Neuronal stem cell (in vitro differentiated cells): ENCODE results near the gene TMTC2.

Experiments used
- DNase-seq: peaks from one replicate; pipeline ENCODE4 v3.0.0-alpha.2; 2013; ENCODE audit warnings: low spot score
- H2AFZ ChIP-seq: one replicate; pipeline ENCODE4 v1.6.1; 2013; ENCODE audit warnings: mild to moderate bottlenecking, low read length, inconsistent platforms
- H2AK5ac ChIP-seq: 2 replicates; pipeline ENCODE4 v1.6.1; 2013; ENCODE audit warnings: low read depth, mild to moderate bottlenecking, inconsistent platforms, low read length, moderate library complexity, mixed read lengths
- H2BK120ac ChIP-seq: 2 replicates; pipeline ENCODE4 v1.6.1; 2013; ENCODE audit warnings: low read depth, mild to moderate bottlenecking, inconsistent platforms, low read length, moderate library complexity, mixed read lengths
- H2BK12ac ChIP-seq: one replicate; pipeline ENCODE4 v1.6.1; 2013; ENCODE audit warnings: low read length, inconsistent platforms
- H2BK15ac ChIP-seq: 2 replicates; pipeline ENCODE4 v1.6.1; 2013; ENCODE audit warnings: mild to moderate bottlenecking, low read length, inconsistent platforms, mixed read lengths
- H2BK5ac ChIP-seq: one replicate; pipeline ENCODE4 v1.6.1; 2013; ENCODE audit warnings: inconsistent platforms, mild to moderate bottlenecking, low read length, moderate library complexity
- H3K14ac ChIP-seq: one replicate; pipeline ENCODE4 v1.6.1; 2013; ENCODE audit warnings: low read length, inconsistent platforms
- H3K18ac ChIP-seq: 2 replicates; pipeline ENCODE4 v1.6.1; 2013; ENCODE audit warnings: low read length, inconsistent platforms
- H3K23ac ChIP-seq: 2 replicates; pipeline ENCODE4 v1.6.1; 2013; ENCODE audit warnings: low read depth, mild to moderate bottlenecking, mixed read lengths, low read length, inconsistent platforms; ENCODE audit not compliant: poor library complexity
- H3K27ac ChIP-seq: replicated peaks from 3 replicates; pipeline ENCODE4 v1.5.1; 2013; ENCODE audit warnings: low read length, inconsistent platforms
- H3K27me3 ChIP-seq, 3 experiments: 2 replicates each; pipeline ENCODE4 v1.6.1; 2013; ENCODE audit warnings: low read length in 3 of 3, mild to moderate bottlenecking in 2 of 3, inconsistent platforms in 1 of 3, low read depth in 1 of 3, mixed read lengths in 1 of 3, moderate library complexity in 1 of 3; ENCODE audit not compliant: control insufficient read depth in 3 of 3, insufficient read depth in 3 of 3
- H3K36me3 ChIP-seq, 2 donors: replicated peaks in 1 of 2; 2 replicates each; pipeline ENCODE4 v1.6.1; 2013; ENCODE audit warnings: low read length in 2 of 2; ENCODE audit not compliant: control insufficient read depth in 2 of 2, insufficient read depth in 2 of 2
- H3K4ac ChIP-seq: 2 replicates; pipeline ENCODE4 v1.6.1; 2013; ENCODE audit warnings: inconsistent platforms, mild to moderate bottlenecking, low read length, moderate library complexity
- H3K4me1 ChIP-seq, 2 donors: 1 replicate in 1 of 2; 2 replicates in 1 of 2; pipeline ENCODE4 v1.6.1; 2013; ENCODE audit warnings: low read length in 2 of 2, low read depth in 1 of 2; ENCODE audit not compliant: control insufficient read depth in 2 of 2, insufficient read depth in 1 of 2
- H3K4me2 ChIP-seq: one replicate; pipeline ENCODE4 v1.6.1; 2013; ENCODE audit warnings: mild to moderate bottlenecking, low read length, inconsistent platforms; ENCODE audit not compliant: insufficient read depth, poor library complexity, severe bottlenecking
- H3K4me3 ChIP-seq, 2 donors: 2 replicates each; pipeline ENCODE4 v1.5.1; 2013; ENCODE audit warnings: low read length in 2 of 2, mild to moderate bottlenecking in 2 of 2, inconsistent platforms in 1 of 2, moderate library complexity in 1 of 2
- H3K79me1 ChIP-seq: one replicate; pipeline ENCODE4 v1.6.1; 2013; ENCODE audit warnings: low read depth, mild to moderate bottlenecking, inconsistent platforms, low read length, moderate library complexity
- H3K9ac ChIP-seq: one replicate; pipeline ENCODE4 v1.6.1; 2013; ENCODE audit warnings: mild to moderate bottlenecking, low read depth, low read length, inconsistent platforms; ENCODE audit not compliant: poor library complexity
- H3K9me3 ChIP-seq, 2 donors: replicated peaks in 1 of 2; 2 replicates each; pipeline versions ENCODE3 to v1.6.1; 2013; ENCODE audit warnings: low read length in 2 of 2, mild to moderate bottlenecking in 2 of 2, inconsistent platforms in 1 of 2, low read depth in 1 of 2, mixed read lengths in 1 of 2, moderate library complexity in 1 of 2; ENCODE audit not compliant: control insufficient read depth in 2 of 2, insufficient read depth in 1 of 2
- H4K8ac ChIP-seq: one replicate; pipeline ENCODE4 v1.6.1; 2013; ENCODE audit warnings: low read depth, mild to moderate bottlenecking, inconsistent platforms, low read length, moderate library complexity
- H4K91ac ChIP-seq: one replicate; pipeline ENCODE4 v1.6.1; 2013; ENCODE audit warnings: low read length, low read depth, mild to moderate bottlenecking, inconsistent platforms; ENCODE audit not compliant: poor library complexity
- WGBS, 2 donors: extraction: QIAGEN DNeasy Blood & Tissue Kit; methylation state at CpG; one replicate each; pipeline ENCODE4 v1.1.7; 2013; ENCODE audit warnings: missing lambda C conversion rate in 2 of 2, mixed read lengths in 1 of 2; ENCODE audit not compliant: insufficient read length in 2 of 2, insufficient replicate concordance in 1 of 2; ENCODE audit errors: extremely low coverage in 2 of 2; 5-methylcytosine and 5-hydroxymethylcytosine counted together

TMTC2 gene

DNA sequence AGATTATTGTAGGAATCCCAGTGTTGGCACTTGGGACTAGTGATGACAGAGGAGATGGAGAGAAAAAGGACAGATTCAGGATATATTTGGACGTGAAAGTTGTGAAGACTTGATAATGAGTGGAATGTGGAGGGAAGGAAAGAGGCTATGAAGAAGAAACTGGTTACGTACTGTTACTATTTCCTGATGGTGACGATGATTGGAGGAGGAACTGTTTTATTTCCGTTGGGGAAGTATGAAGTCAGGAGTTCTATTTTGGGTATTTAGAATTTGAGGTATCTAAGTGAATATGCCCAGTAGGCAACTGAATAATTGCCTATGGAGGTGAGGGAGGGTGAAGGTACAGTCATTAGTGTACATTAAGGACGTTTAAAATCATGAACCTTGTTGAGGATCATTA is 207.2 kb downstream of the TMTC2 start:
- Histone ChIP-seq H3K27me3 (no peaks in the 10 kb centered on the region), H3K36me3 (peaks cover 0 to 31% of the 10 kb centered on the region in 2 donors), H3K23ac (no peak overlapping the region), H2BK12ac (no peak overlapping the region), H3K79me1 (no peaks in the 10 kb centered on the region), H3K9me3 (no peaks in the 10 kb centered on the region), H3K18ac (no peak overlapping the region), H2AFZ (no peak overlapping the region), H4K8ac (no peak overlapping the region), H3K9ac (no peak overlapping the region), H3K27ac (no peak overlapping the region), H3K4me1 (no peaks in the 10 kb centered on the region), H3K4ac (no peak overlapping the region), H2AK5ac (no peak overlapping the region), H3K14ac (no peak overlapping the region), H3K4me2 (no peak overlapping the region), H4K91ac (no peak overlapping the region), H2BK15ac (no peak overlapping the region), H2BK5ac (no peak overlapping the region), H3K4me3 (no peak overlapping the region), H2BK120ac (no peak overlapping the region)
- 100% methylated on average over 1 of the region's 5 CpGs for WGBS, 2 donors
- DNase-seq = no peak

DNA sequence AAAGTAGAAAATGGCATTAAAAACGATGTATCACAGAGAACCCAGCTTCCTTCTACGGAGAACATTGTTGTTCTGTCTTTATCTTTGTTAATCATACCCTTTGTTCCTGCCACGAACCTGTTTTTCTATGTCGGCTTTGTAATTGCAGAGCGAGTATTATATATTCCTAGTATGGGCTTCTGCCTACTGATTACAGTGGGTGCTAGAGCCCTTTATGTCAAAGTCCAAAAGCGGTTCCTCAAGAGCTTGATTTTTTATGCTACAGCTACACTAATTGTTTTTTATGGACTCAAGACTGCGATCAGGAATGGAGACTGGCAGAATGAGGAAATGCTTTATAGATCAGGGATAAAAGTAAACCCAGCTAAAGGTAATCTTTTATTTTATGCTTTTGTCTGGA is 209.6 kb downstream of the TMTC2 start:
- Histone ChIP-seq H3K4me2 (no peak overlapping the region), H3K18ac (no peak overlapping the region), H3K4me3 (no peak overlapping the region), H2AK5ac (no peak overlapping the region), H3K9ac (no peak overlapping the region), H2BK15ac (no peak overlapping the region), H3K4me1 (no peaks in the 10 kb centered on the region), H4K8ac (no peak overlapping the region), H2BK5ac (no peak overlapping the region), H3K9me3 (no peaks in the 10 kb centered on the region), H2BK12ac (no peak overlapping the region), H3K27ac (no peak overlapping the region), H3K23ac (no peak overlapping the region), H2BK120ac (no peak overlapping the region), H3K36me3 (peaks cover 0 to 36% of the 10 kb centered on the region in 2 donors), H3K27me3 (no peaks in the 10 kb centered on the region), H3K4ac (no peak overlapping the region), H3K14ac (no peak overlapping the region), H4K91ac (no peak overlapping the region), H2AFZ (no peak overlapping the region), H3K79me1 (no peaks in the 10 kb centered on the region)
- DNase-seq = no peak
- WGBS, 2 donors = no CpG with 5 or more reads among the region's 7 CpGs

DNA sequence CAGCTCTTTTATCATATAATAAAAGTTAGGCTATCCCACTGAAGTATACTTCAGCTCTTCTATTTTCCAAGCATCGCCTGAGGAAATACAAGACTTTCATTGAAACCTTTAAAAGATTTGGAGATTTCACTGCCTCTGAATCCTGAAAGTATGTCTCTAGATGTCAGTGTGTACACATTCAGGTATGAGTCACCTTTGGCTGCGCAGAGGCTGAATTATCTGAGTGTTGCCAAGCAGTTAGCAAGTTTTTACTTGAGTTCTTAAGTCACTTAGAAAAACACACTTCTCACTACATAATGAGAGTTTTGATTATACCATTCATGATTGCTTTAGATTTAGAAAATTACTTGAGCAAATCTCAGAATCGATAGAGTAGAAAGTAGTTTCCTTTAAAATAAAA is 210.3 kb downstream of the TMTC2 start:
- no peak overlapping the region for H2BK15ac ChIP-seq
- peaks cover 0 to 42% of the 10 kb centered on the region in 2 donors for H3K36me3 ChIP-seq
- H3K18ac ChIP-seq = no peak overlapping the region
- H3K4me2 ChIP-seq = no peak overlapping the region
- no peak overlapping the region for H4K91ac ChIP-seq
- no peak overlapping the region for H3K23ac ChIP-seq
- no peak overlapping the region for H3K4me3 ChIP-seq
- no peak overlapping the region for H2BK120ac ChIP-seq
- H2BK5ac ChIP-seq = no peak overlapping the region
- H2BK12ac ChIP-seq = no peak overlapping the region
- H3K79me1 ChIP-seq = no peaks in the 10 kb centered on the region
- H3K9ac ChIP-seq = no peak overlapping the region
- DNase-seq = no peak
- no CpG with 5 or more reads among the region's 3 CpGs for WGBS, 2 donors
- no peak overlapping the region for H4K8ac ChIP-seq
- H2AFZ ChIP-seq = no peak overlapping the region
- no peak overlapping the region for H3K27ac ChIP-seq
- no peaks in the 10 kb centered on the region for H3K4me1 ChIP-seq
- H2AK5ac ChIP-seq = no peak overlapping the region
- H3K4ac ChIP-seq = no peak overlapping the region
- H3K9me3 ChIP-seq = no peaks in the 10 kb centered on the region
- H3K27me3 ChIP-seq = no peaks in the 10 kb centered on the region
- no peak overlapping the region for H3K14ac ChIP-seq

DNA sequence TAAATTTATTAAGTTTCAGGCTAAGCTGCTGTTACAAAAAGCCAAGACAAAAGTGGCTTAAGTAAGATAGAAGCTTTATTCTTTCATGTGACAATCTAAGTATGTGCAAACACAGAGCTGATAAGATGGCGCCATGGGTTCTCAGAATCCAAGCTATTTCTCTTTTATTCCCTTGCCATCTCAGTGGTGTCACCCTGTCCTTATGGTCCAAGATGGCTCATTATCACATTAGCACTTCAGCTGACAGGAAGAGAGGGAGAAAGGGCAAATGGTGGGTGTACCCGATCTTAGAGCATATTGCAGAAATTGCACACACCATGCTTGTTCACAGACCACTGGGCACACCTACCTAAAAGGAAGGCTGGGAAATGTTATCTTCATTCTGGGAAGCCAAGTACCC is 211.7 kb downstream of the TMTC2 start:
- Histone ChIP-seq H3K4me2 (no peak overlapping the region), H3K9me3 (no peaks in the 10 kb centered on the region), H3K79me1 (no peaks in the 10 kb centered on the region), H4K8ac (no peak overlapping the region), H3K4me1 (no peaks in the 10 kb centered on the region), H3K4me3 (no peak overlapping the region), H3K14ac (no peak overlapping the region), H2AK5ac (no peak overlapping the region), H2AFZ (no peak overlapping the region), H3K18ac (no peak overlapping the region), H3K4ac (no peak overlapping the region), H3K27ac (no peak overlapping the region), H2BK120ac (no peak overlapping the region), H3K23ac (no peak overlapping the region), H3K9ac (no peak overlapping the region), H2BK12ac (no peak overlapping the region), H4K91ac (no peak overlapping the region), H3K27me3 (no peaks in the 10 kb centered on the region), H2BK5ac (no peak overlapping the region), H2BK15ac (no peak overlapping the region), H3K36me3 (peaks cover 0 to 53% of the 10 kb centered on the region in 2 donors)
- WGBS, 2 donors = no CpG with 5 or more reads among the region's 2 CpGs
- no peak for DNase-seq
